GM19463 (cell line): ENCODE data around the gene C7orf33.
A peak's percentile ranks its signal among the peaks of the same experiment; 100 is the strongest.

Source experiments
- ATAC-seq: cut with Tn5 transposase; IDR thresholded peaks from one replicate; pipeline ENCODE4 v1.9.1; 2021; ENCODE audit warnings: mild to moderate bottlenecking, moderate library complexity; ENCODE audit not compliant: unreplicated experiment

Gene C7orf33

DNA sequence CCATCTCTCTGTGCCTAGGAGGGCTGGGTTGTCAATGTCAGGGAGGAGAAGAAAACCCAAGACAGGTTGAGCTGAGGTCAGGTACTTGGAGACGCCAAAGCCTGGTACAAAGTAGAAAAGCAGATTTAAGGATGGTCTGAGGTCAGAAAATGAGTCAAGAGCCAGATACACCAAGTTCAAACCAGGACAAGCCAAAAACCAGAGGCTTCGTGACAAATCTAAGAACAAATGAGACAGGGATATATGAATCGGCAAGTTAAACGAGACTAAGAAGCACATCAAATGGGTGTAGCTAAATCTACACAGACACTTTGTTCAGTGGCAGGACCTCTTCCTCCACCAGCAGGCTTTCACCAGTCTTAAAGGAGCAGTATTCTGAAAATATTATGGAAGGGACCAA lies 34.2 kb downstream of the C7orf33 start:
- no peak for ATAC-seq

DNA sequence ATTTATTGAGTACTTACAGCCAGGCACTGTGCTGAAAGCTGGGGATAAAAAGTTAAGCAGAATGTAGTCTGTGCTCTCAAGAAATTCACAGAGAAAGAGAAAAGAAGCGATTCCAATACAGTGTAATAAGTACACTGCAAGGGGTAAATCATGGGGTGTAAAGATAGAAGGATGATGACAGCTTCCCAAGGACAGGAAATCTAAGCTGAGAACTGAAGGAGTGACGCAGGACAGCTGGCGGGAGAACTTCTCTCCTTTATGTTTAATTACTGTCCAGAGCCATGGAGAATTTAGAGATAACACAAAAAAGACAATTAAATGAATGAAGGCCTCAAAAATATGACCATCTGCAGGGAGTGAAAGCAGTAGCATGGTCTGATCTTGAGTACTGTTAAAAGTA lies 34.8 kb downstream of the C7orf33 start:
- ATAC-seq = no peak

DNA sequence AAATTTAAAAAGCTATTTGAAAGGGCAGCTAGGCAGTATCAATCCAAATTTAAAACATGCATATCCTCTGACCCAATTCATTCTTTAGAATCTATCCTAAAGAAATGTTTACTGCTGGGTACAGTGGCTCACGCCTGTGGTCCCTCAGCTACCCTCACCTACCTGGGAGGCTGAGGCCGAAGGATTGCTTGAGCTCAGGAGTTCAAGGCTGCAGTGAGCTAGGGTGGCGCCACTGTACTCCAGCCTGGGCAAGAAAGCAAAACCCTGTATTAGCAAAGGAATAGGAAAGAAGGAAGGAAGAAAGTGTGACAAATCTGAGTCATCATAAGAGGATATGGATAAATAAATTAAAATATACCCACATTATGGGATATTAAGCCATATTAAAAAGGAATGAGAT lies 36.3 kb downstream of the C7orf33 start:
- ATAC-seq = no peak

DNA sequence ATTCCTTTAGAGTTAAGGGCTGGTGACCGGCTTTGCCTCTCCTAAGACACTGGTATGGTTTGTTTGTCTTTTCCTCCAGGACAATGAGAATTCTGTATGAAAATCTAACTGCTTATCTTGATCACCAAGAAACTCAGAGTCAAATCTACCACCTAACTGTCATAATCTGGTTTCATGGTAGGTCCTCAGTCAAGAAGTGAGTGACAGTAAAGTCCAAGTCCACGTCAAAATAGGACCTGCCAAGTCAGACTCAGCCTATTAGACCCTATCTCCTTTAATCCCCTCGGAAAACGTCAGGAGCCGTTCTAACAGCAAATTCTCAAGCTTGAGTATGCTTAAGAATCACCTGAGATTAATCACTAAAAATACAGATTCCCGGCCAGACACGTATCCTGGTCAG lies 37.4 kb downstream of the C7orf33 start:
- ATAC-seq = no peak

DNA sequence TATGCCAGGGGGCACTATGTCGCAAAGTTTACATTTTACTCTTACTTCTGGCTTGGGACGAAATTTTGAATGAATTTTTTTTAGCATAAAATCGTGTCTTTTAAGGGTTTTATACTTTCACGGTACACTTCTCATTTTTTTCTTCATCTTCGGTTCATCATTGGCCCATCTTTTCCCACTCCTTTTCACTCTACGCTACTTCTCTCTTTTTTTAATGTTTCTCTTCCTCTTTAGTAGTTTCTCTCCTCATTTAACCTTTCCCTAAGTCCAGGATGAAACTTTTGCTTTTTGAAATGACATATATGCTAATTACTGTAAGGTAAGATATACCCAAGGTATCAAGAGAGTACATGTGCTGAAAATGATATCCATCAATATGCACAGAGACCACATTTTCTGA lies 39.5 kb downstream of the C7orf33 start:
- no peak for ATAC-seq

DNA sequence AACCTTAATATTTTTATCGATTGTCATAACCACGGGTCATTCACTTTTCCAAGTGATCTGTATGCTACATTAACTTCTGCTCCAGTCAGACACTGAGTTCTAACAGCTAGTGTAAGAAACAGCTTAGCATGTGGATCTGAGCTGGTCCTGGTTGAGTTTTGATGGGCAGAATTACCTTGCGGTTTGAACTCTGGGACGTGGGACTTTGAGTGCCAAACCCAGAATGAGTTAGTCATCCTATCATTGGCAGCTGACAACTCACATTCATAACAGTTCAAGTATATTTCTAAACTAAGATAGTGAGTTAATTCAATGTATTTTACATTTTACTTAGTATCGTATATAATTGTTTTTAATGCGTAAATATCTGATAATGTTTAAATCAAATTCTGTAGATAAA lies 43.2 kb downstream of the C7orf33 start:
- ATAC-seq = peak; percentile 78

DNA sequence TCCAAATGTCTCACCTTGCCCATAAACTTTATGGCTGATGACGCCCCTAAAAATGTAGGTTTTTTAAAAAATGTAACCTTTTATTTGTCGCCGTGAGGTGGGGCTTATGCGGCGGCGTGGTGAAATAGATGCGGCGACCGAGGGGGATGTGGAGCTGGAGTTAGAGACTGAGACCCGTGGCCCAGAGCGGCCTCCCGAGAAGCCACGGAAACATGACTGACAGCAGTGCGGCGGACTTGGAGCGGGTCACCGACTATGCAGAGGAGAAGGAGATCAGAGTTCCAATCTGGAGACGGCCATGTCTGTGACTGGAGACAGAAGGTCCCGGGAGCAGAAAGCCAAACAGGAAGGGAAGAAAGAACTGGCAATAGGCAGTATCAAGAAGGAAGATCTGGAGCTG lies 46.5 kb downstream of the C7orf33 start:
- no peak for ATAC-seq

DNA sequence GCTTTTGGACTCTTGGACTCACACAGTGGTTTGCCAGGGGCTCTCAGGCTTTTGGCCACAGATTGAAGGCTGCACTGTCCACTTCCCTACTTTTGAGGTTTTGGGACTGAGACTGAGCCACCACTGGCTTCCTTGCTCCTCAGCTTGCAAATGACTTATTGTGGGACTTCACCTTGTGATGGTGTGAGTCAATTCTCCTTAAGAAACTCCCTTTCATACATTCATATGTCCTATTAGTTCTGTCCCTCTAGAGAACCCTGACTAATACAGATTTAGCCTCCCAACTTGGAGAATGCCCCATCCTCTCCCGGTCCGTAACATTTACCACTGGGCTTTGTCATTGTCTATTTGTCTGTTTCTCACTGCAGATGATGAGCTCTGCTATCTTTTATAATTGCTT lies 55.3 kb downstream of the C7orf33 start:
- ATAC-seq = no peak

DNA sequence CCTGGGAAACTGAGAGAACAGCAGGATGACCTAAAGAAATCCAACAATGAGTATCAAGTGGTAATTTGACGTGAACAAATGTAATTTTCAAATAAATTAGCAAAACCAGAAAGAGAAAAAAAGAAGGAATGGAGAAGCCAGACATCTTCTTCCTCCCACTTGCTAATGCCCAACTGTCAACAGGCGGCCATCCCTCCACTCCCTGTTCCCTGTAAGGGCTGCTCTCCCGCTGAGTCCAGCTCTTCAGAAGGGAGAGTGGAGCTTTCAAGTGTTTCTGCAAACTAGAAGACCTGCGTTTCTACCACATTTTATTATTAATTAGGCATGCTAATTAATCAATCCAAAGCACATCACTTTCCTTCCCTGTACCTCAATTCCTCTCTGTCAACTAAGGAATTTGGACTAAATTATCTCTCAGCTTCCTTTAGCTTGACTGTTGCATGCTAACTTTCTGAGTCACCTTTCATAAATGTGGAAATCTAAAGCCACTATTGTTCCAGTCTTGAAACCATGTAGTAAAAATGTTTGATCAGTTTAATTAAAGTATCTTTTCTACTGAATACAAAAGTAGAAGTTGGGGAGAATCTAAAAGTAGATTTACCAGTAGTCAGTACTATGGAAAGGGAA lies 59.8 kb downstream of the C7orf33 start:
- no peak for ATAC-seq

DNA sequence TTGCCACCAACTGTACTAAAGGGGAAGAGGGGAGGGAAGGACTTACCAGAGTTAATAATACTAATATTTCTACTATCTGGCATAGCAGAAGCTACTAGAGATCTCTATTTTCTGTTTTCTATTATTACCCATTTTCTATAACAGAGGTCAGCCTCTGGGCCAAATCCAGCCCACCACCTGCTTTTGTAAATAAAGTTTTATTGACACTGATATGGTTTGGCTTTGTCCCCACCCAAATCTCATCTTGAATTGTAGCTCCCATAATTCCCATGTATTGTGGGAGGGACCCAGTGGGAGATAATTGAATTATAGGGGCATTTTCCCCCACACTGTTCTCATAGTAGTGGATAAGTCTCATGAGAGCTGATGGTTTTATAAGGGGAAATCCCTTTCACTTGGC lies 62.2 kb downstream of the C7orf33 start:
- ATAC-seq = no peak

DNA sequence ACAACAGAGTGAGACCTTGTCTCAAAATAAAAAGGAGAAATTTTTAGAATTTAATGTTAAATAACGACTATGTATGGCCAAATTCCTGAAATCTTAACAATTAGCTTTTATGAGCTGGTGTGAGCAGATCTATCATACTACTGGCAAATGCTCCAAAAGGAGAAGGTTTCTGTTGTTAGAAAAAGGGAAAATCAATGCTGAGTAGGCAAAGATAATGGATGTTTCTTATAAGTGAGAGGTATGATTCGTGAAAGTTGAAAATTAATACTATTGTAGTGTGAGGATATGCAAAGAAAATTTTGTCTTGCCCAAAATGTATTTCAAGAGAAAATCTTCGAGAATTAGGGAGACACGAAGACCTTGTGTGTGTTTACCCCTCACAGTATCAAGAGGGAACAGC lies 67.4 kb downstream of the C7orf33 start:
- no peak for ATAC-seq

DNA sequence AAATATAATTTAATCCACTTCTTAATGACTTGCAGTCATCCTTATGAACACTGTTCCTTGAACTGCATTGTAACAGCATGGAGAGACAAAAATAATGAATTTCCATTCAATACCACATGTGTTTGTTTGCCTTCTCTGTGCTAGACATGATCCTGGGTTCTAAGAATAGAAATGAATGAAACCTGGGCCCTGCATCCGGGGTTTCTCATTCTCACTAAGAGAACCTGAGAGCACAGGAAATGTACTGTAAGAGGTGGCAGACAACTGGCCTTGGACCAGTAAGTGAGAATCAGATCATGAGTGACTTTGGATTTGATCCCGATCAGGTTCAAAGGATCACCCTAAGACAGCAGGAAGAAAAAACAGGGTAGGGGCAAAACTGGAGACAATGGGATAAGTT lies 70.9 kb downstream of the C7orf33 start:
- ATAC-seq = no peak

DNA sequence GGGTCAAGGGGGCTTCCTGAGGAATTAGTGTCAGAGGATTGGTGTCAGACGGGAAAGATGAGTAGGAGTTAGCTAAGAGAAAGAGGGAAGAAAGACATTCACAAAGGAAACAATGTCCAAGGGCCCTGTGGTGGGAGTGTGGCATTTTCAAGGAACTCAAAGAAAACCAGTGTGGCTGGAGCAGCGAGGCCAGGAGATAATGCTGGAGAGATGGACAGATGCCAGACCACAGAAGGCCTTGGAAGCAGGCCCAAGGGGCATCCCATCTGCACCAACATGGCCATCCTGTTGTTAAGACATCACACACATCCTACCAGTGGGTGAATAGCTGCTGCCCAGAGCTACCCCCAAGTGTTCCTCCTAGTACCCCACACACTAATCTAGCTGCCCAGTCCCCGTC lies 72.1 kb downstream of the C7orf33 start:
- no peak for ATAC-seq

DNA sequence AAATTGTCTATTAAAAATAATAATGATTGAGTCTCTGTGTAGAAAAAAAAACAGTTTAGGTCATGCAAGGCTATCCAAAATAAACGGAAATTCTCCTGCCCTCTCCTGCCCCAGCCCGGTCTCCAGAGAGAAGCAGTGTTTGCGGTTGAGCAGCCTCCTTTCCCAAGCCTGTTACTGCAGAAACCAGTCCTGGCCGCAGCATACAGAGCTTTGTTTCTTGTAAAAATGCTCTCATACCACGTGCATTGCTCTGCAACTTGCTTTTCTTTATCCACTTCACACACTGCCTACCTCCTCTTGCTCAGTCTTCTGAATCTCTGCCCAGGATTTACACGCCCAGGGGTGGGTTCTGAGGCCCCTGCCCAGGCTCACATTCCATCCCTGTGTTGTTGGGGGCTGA lies 73.8 kb downstream of the C7orf33 start:
- ATAC-seq = no peak

DNA sequence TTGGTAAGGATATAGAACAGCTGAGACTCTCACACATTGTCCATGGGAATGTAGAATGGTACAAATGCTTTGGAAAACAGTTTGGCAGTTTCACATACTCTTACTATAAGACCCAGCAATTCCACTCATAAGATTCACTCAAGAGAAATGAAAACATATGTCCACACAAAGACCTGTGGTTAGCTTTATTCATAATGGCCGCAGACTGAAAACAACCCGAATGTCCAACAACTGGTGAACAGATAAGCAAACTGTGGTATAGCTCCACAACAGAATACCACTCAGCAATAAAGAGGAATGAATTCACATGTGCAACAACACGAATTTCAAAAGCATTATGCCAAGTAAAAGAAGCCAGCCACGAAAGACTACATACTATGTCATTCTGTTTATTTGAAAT lies 74.7 kb downstream of the C7orf33 start:
- ATAC-seq = no peak
